ENCODE measurements around the gene SOD2.

DNA sequence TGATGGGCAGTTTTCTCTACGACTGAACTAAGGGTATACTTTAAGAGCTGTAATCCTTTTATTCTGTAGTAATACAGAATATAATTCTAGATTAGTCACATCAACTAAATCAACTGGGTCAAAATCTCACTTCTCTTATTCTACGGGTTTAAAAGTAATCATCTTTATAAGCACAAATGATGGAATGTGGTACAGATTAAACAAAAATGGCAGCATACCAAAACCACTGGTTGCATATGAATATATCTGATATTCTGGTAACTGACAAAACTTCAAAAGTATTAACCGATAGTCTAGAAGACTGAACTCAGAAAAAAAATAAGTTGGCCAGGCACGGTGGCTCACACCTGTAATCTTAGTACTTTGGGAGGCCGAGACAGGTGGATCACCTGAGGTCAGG, 7.0 kb downstream of the SOD2 start:
- TF ChIP-seq CTCF (tag by site-specific recombination; IDR thresholded peaks at IDR 0.05) (no peak), OSR2 (tag by site-specific recombination; IDR thresholded peaks at IDR 0.05) (no peak), ZBTB21 (tag by site-specific recombination; IDR thresholded peaks at IDR 0.05) (no peak), HOXC10 (CRISPR knock-in tag; IDR thresholded peaks at IDR 0.05) (no peak), GLI2 (tag by site-specific recombination; IDR thresholded peaks at IDR 0.05; ENCODE audit: borderline replicate concordance, low read depth) (no peak), OVOL3 (tag by site-specific recombination; IDR thresholded peaks at IDR 0.05) (no peak), YY1 (tag by site-specific recombination; IDR thresholded peaks at IDR 0.05) (no peak), ZNF169 (tag by site-specific recombination; IDR thresholded peaks at IDR 0.05) (no peak), RBAK (tag by site-specific recombination; IDR thresholded peaks at IDR 0.05) (no peak), ZNF544 (tag by site-specific recombination; IDR thresholded peaks at IDR 0.05) (no peak), REST (tag by site-specific recombination; IDR thresholded peaks at IDR 0.05) (no peak)
- TF ChIP-seq, protein P1, sequence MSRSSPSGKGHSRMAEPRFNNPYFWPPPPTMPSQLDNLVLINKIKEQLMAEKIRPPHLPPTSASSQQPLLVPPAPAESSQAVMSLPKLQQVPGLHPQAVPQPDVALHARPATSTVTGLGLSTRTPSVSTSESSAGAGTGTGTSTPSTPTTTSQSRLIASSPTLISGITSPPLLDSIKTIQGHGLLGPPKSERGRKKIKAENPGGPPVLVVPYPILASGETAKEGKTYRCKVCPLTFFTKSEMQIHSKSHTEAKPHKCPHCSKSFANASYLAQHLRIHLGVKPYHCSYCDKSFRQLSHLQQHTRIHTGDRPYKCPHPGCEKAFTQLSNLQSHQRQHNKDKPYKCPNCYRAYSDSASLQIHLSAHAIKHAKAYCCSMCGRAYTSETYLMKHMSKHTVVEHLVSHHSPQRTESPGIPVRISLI (tag by site-specific recombination; IDR thresholded peaks at IDR 0.05): no peak
